ENCODE measurements around the gene PKP1.

- TF ChIP-seq CTCF (IDR thresholded peaks at IDR 0.05; ENCODE audit: low read length) (peak; percentile 75), EZH2 (IDR thresholded peaks at IDR 0.05; ENCODE audit: borderline replicate concordance, low read length) (no peak)
Measured at GRCh38 chr1:201361652-201362504, 78.6 kb downstream of the PKP1 start.
